ENCODE results near the gene KCNQ1. TPM values are rescaled to one million over a fixed set of nuclear protein-coding genes. Genes with fewer than 3 reads are reported as not detected.

The KCNQ1 gene
- total RNA-seq, 4 donors from 2014 or later = 5.6 to 46.8 (median 24.6) TPM

GRCh38 chr11:2423157-2424025, 21.4 kb upstream of the KCNQ1 start:
- TF ChIP-seq CTCF (IDR thresholded peaks at IDR 0.05) (no peak), POLR2AphosphoS5 (IDR thresholded peaks at IDR 0.05) (no peak), POLR2A (IDR thresholded peaks at IDR 0.05) (no peak), EP300 (IDR thresholded peaks at IDR 0.05; ENCODE audit: low read depth) (no peak)
- 68% methylated on average over 19 of the region's 26 CpGs; no CpG with 5 or more reads in 1 of the 2 donors for WGBS, 2 donors (ENCODE audit: low coverage in 1 of 2)
- in situ Hi-C loops (cut with MboI; ENCODE audit: low pct_ligation_motif_present in 1 of 4, low pct_unique_long_range_greater_than_20kb in 1 of 4, low sequenced_read_pairs in 3 of 4) (loop anchor here in 3 of 4 donors (10.0 to 25.0 kb wide), 7 partner anchors 109 to 471 kb away; no protein-coding TSS in a partner anchor), intact Hi-C loops (cut with DNase I; ENCODE audit: low total_unique reads) (loop anchor here (10.0 kb wide), 1 partner anchor 471 kb away; no protein-coding TSS in a partner anchor)
- peaks cover 40% of the 10 kb centered on the region for H3K27me3 ChIP-seq
- no peak for DNase-seq
- H3K4me1 ChIP-seq = peaks cover 9 to 20% (median 12%) of the 10 kb centered on the region in 4 donors
- no peaks in the 10 kb centered on the region for H3K9me3 ChIP-seq
- H3K36me3 ChIP-seq = no peaks in the 10 kb centered on the region
- H3K27ac ChIP-seq = no peak overlapping the region
- no peak overlapping the region for H3K4me3 ChIP-seq

GRCh38 chr11:2424811-2425495, 19.9 kb upstream of the KCNQ1 start:
- WGBS, 2 donors (ENCODE audit: low coverage in 1 of 2) = 43 to 59% methylated on average over 3 to 27 of the region's 28 CpGs
- DNase-seq = no peak
- Histone ChIP-seq H3K4me3 (no peak overlapping the region), H3K27ac (no peak overlapping the region), H3K27me3 (peaks cover 40% of the 10 kb centered on the region), H3K9me3 (no peaks in the 10 kb centered on the region), H3K4me1 (peaks cover 9 to 15% (median 9%) of the 10 kb centered on the region in 4 donors), H3K36me3 (no peaks in the 10 kb centered on the region)
- intact Hi-C loops (cut with DNase I; ENCODE audit: low total_unique reads) (loop anchor here (5.0 to 10.0 kb wide), 2 partner anchors 102 to 470 kb away; no protein-coding TSS in a partner anchor), in situ Hi-C loops (cut with MboI; ENCODE audit: low pct_ligation_motif_present in 1 of 4, low pct_unique_long_range_greater_than_20kb in 1 of 4, low sequenced_read_pairs in 3 of 4) (loop anchor here (5.0 to 25.0 kb wide), 10 partner anchors 107 to 472 kb away; partner anchors contain the start of gene CDKN1C (in 1 of the 4))
- TF ChIP-seq CTCF (IDR thresholded peaks at IDR 0.05) = no peak
- no peak for TF ChIP-seq POLR2A (IDR thresholded peaks at IDR 0.05)

- TF ChIP-seq POLR2A (IDR thresholded peaks at IDR 0.05) (no peak), CTCF (IDR thresholded peaks at IDR 0.05) (no peak), POLR2AphosphoS5 (IDR thresholded peaks at IDR 0.05) (no peak), EP300 (IDR thresholded peaks at IDR 0.05; ENCODE audit: low read depth) (no peak)
- in situ Hi-C loops (cut with MboI; ENCODE audit: low pct_ligation_motif_present in 1 of 4, low pct_unique_long_range_greater_than_20kb in 1 of 4, low sequenced_read_pairs in 3 of 4) = loop anchor here (5.0 to 25.0 kb wide), 9 partner anchors 107 to 472 kb away; partner anchors contain the start of gene CDKN1C (in 1 of the 4)
- Histone ChIP-seq H3K36me3 (no peaks in the 10 kb centered on the region), H3K27ac (no peak overlapping the region), H3K27me3 (peaks cover 40% of the 10 kb centered on the region), H3K4me3 (no peak overlapping the region), H3K4me1 (peaks cover 4 to 9% (median 5%) of the 10 kb centered on the region in 4 donors), H3K9me3 (no peaks in the 10 kb centered on the region)
- intact Hi-C loops (cut with DNase I; ENCODE audit: low total_unique reads) = loop anchor here (5.0 to 10.0 kb wide), 2 partner anchors 102 to 469 kb away; no protein-coding TSS in a partner anchor
- 70% methylated on average over 7 of the region's 8 CpGs; no CpG with 5 or more reads in 1 of the 2 donors for WGBS, 2 donors (ENCODE audit: low coverage in 1 of 2)
- no peak for DNase-seq
Measured at GRCh38 chr11:2425506-2425905, 19.3 kb upstream of the KCNQ1 start.

GRCh38 chr11:2426221-2426620, 18.6 kb upstream of the KCNQ1 start:
- Histone ChIP-seq H3K4me1 (peaks cover 0 to 5% (median 3%) of the 10 kb centered on the region in 4 donors), H3K27me3 (peaks cover 40% of the 10 kb centered on the region), H3K36me3 (no peaks in the 10 kb centered on the region), H3K4me3 (no peak overlapping the region), H3K27ac (no peak overlapping the region), H3K9me3 (no peaks in the 10 kb centered on the region)
- DNase-seq = no peak
- WGBS, 2 donors (ENCODE audit: low coverage in 1 of 2) = 72% methylated on average over 3 of the region's 13 CpGs; no CpG with 5 or more reads in 1 of the 2 donors
- TF ChIP-seq EP300 (IDR thresholded peaks at IDR 0.05; ENCODE audit: low read depth) = no peak
- no peak for TF ChIP-seq POLR2AphosphoS5 (IDR thresholded peaks at IDR 0.05)
- no peak for TF ChIP-seq POLR2A (IDR thresholded peaks at IDR 0.05)
- TF ChIP-seq CTCF (IDR thresholded peaks at IDR 0.05) = no peak
- intact Hi-C loops (cut with DNase I; ENCODE audit: low total_unique reads) (loop anchor here (5.0 to 10.0 kb wide), 2 partner anchors 101 to 469 kb away; no protein-coding TSS in a partner anchor), in situ Hi-C loops (cut with MboI; ENCODE audit: low pct_ligation_motif_present in 1 of 4, low pct_unique_long_range_greater_than_20kb in 1 of 4, low sequenced_read_pairs in 3 of 4) (loop anchor here (5.0 to 25.0 kb wide), 9 partner anchors 106 to 471 kb away; partner anchors contain the start of gene CDKN1C (in 1 of the 4))
